Transverse colon (tissue), 4 donors: ENCODE data around the gene TLE6. TPM values are rescaled to one million over a fixed set of nuclear protein-coding genes. Genes with fewer than 3 reads are reported as not detected.

Experiments used
- DNase-seq: peaks from one replicate; pipeline ENCODE4 v3.0.0-alpha.2; 2019
- H3K27ac ChIP-seq, 4 donors: fragments of 200-600 bp; sonication (generic); 2 replicates each; pipeline ENCODE4 v1.5.1; 2016 to 2018; ENCODE audit warnings: inconsistent platforms in 4 of 4
- H3K27me3 ChIP-seq: fragments of 200-600 bp; sonication (generic); 2 replicates; pipeline ENCODE4 v1.5.1; 2017; ENCODE audit warnings: inconsistent platforms
- H3K36me3 ChIP-seq, 4 donors: fragments of 200-600 bp; sonication (generic); 2 replicates each; pipeline ENCODE4 v1.5.1; 2017 to 2019; ENCODE audit warnings: inconsistent platforms in 4 of 4
- H3K4me1 ChIP-seq, 4 donors: fragments of 200-600 bp; sonication (generic); 2 replicates each; pipeline ENCODE4 v1.5.1; 2017 to 2020; ENCODE audit warnings: inconsistent platforms in 4 of 4
- H3K4me3 ChIP-seq, 4 donors: fragments of 200-600 bp; sonication (generic); 1 replicate in 1 of 4; 2 replicates in 3 of 4; pipeline versions ENCODE4 v1.5.1 to v1.6.1; 2017 to 2019; ENCODE audit warnings: inconsistent platforms in 4 of 4
- H3K9me3 ChIP-seq, 2 donors: fragments of 200-600 bp; sonication (generic); 2 replicates each; pipeline ENCODE4 v1.5.1; 2017 to 2019; ENCODE audit warnings: inconsistent platforms in 2 of 2
- CTCF ChIP-seq, 5 experiments: fragments of 200-600 bp in 3 of 5; fragments of 450-650 bp in 2 of 5; sonication (generic) in 3 of 5; IDR thresholded peaks; 1 replicate in 2 of 5; 2 replicates in 3 of 5; pipeline ENCODE4 v1.5.1; 2016 to 2017; ENCODE audit warnings: antibody characterized with exemption in 5 of 5, inconsistent platforms in 3 of 5, mild to moderate bottlenecking in 2 of 5, moderate library complexity in 1 of 5
- EP300 ChIP-seq: sonication (generic); formaldehyde crosslinking; IDR thresholded peaks from one replicate; pipeline ENCODE4 v1.6.1; 2017; ENCODE audit warnings: antibody characterized with exemption, low read depth
- POLR2A ChIP-seq: fragments of 450-650 bp; IDR thresholded peaks from one replicate; pipeline ENCODE4 v1.6.1; 2016; ENCODE audit warnings: antibody characterized with exemption, mild to moderate bottlenecking, moderate library complexity
- POLR2AphosphoS5 ChIP-seq, 3 donors: sonication (generic); formaldehyde crosslinking; IDR thresholded peaks; one replicate each; pipeline ENCODE4 v1.6.1; 2016; ENCODE audit warnings: antibody characterized with exemption in 3 of 3
- WGBS, 2 donors: methylation state at CpG; one replicate each; pipeline ENCODE4 v1.1.5; 2018; ENCODE audit warnings: low coverage in 1 of 2; 5-methylcytosine and 5-hydroxymethylcytosine counted together
- in situ Hi-C, 4 donors: fragments of 200-750 bp; cut with MboI; loops; one replicate each; pipeline versions ENCODE4 v1.15.0 to v1.15.1; 2017; ENCODE audit warnings: low sequenced_read_pairs in 3 of 4, low pct_ligation_motif_present in 1 of 4, low pct_unique_long_range_greater_than_20kb in 1 of 4
- intact Hi-C: fragments of 100-400 bp; cut with DNase I; formaldehyde crosslinking; loops from one replicate; pipeline ENCODE4 v1.15.1; 2023; ENCODE audit warnings: low total_unique reads
- total RNA-seq, 4 donors: library from RNA; depleted of rRNA; stranded (reverse); fragments of >200 nt; gene quantifications; one replicate each; pipeline ENCODE4 v1.1.0, GENCODE V29; 2016

The TLE6 gene
- total RNA-seq, 4 donors from 2014 or later, result not detected

GRCh38 chr19:2969104-2969504, 8.3 kb upstream of the TLE6 start:
- in situ Hi-C loops, result loop anchor here in 2 of 4 donors (10.0 to 25.0 kb wide), 2 partner anchors 118 to 136 kb away; partner anchors contain the start of gene GNA11 (in 1 of the 2)
- H3K36me3 ChIP-seq, result no peaks in the 10 kb centered on the region
- DNase-seq, result peak; percentile 33
- intact Hi-C loops, result loop anchor here (10.0 kb wide), 1 partner anchor 136 kb away; no protein-coding TSS in a partner anchor
- H3K4me3 ChIP-seq, result no peak overlapping the region
- peak overlapping the region; percentile 52 to 65 (median 57) for H3K27ac ChIP-seq
- WGBS, 2 donors, result 16 to 20% methylated on average over 2 to 5 of the region's 5 CpGs
- no peak for TF ChIP-seq POLR2A
- TF ChIP-seq POLR2AphosphoS5 (IDR thresholded peaks at IDR 0.05), result peak in 1 of 3 donors; percentile 13
- no peaks in the 10 kb centered on the region for H3K9me3 ChIP-seq
- no peaks in the 10 kb centered on the region for H3K27me3 ChIP-seq
- peaks cover 0 to 21% (median 9%) of the 10 kb centered on the region in 4 donors for H3K4me1 ChIP-seq

GRCh38 chr19:2970201-2970835, 7.0 kb upstream of the TLE6 start:
- H3K36me3 ChIP-seq, result no peaks in the 10 kb centered on the region
- no peak overlapping the region for H3K4me3 ChIP-seq
- peak overlapping the region; percentile 6 to 65 (median 57) for H3K27ac ChIP-seq
- TF ChIP-seq POLR2AphosphoS5 (IDR thresholded peaks at IDR 0.05) (no peak), POLR2A (no peak), CTCF (IDR thresholded peaks at IDR 0.05) (no peak), EP300 (no peak)
- in situ Hi-C loops (loop anchor here in 2 of 4 donors (10.0 to 25.0 kb wide), 2 partner anchors 64 to 117 kb away; partner anchors contain the start of gene GNA11 (in 1 of the 2)), intact Hi-C loops (no loop called here)
- DNase-seq, result no peak
- WGBS, 2 donors, result 65 to 81% methylated on average over 4 to 9 of the region's 9 CpGs
- no peaks in the 10 kb centered on the region for H3K27me3 ChIP-seq
- no peaks in the 10 kb centered on the region for H3K9me3 ChIP-seq
- H3K4me1 ChIP-seq, result peaks cover 0 to 32% (median 13%) of the 10 kb centered on the region in 4 donors

GRCh38 chr19:2973229-2973628, 4.1 kb upstream of the TLE6 start:
- DNase-seq, result no peak
- in situ Hi-C loops, result loop anchor here in 2 of 4 donors (10.0 to 25.0 kb wide), 2 partner anchors 62 to 114 kb away; partner anchors contain the start of gene GNA11 (in 1 of the 2)
- H3K27me3 ChIP-seq, result no peaks in the 10 kb centered on the region
- H3K9me3 ChIP-seq, result no peaks in the 10 kb centered on the region
- intact Hi-C loops, result no loop called here
- no peak for TF ChIP-seq CTCF (IDR thresholded peaks at IDR 0.05)
- peak; percentile 2 for TF ChIP-seq EP300
- TF ChIP-seq POLR2AphosphoS5 (IDR thresholded peaks at IDR 0.05), result peak in 2 of 3 donors; percentile 23 to 44
- no peak for TF ChIP-seq POLR2A
- H3K4me1 ChIP-seq, result peaks cover 17 to 56% (median 30%) of the 10 kb centered on the region in 4 donors
- no peaks in the 10 kb centered on the region for H3K36me3 ChIP-seq
- H3K4me3 ChIP-seq, result no peak overlapping the region
- WGBS, 2 donors, result 74 to 79% methylated on average over 7 to 8 of the region's 8 CpGs
- peak overlapping the region; percentile 58 to 68 (median 62) for H3K27ac ChIP-seq

- in situ Hi-C loops (loop anchor here in 2 of 4 donors (10.0 to 25.0 kb wide), 2 partner anchors 60 to 113 kb away; partner anchors contain the start of gene GNA11 (in 1 of the 2)), intact Hi-C loops (loop anchor here (5.0 kb wide), 1 partner anchor 88 kb away; the partner anchor contains the start of gene TLE5)
- Histone ChIP-seq H3K27me3 (no peaks in the 10 kb centered on the region), H3K9me3 (no peaks in the 10 kb centered on the region), H3K27ac (peak overlapping the region; percentile 24 to 68 (median 54)), H3K4me3 (no peak overlapping the region), H3K36me3 (no peaks in the 10 kb centered on the region), H3K4me1 (peaks cover 17 to 43% (median 25%) of the 10 kb centered on the region in 4 donors)
- WGBS, 2 donors, result 10 to 38% methylated on average over 11 to 14 of the region's 14 CpGs
- no peak for TF ChIP-seq POLR2AphosphoS5 (IDR thresholded peaks at IDR 0.05)
- TF ChIP-seq EP300, result no peak
- no peak for TF ChIP-seq POLR2A
- TF ChIP-seq CTCF (IDR thresholded peaks at IDR 0.05), result no peak
- no peak for DNase-seq
Measured at GRCh38 chr19:2974342-2975041, 2.9 kb upstream of the TLE6 start.
